CD4-positive, alpha-beta T cell (primary cell): ENCODE data around the gene BCL7B. TPM values are rescaled to one million over a fixed set of nuclear protein-coding genes. Genes with fewer than 3 reads are reported as not detected.

ENCODE experiments used
- ATAC-seq: fragments of 200-7000 bp; cut with Tn5 transposase; one replicate; pipeline ENCODE4 v1.10.0; 2022; ENCODE audit warnings: mild to moderate bottlenecking; ENCODE audit not compliant: poor library complexity
- CTCF ChIA-PET: fragments of 350-600 bp; sonication (Branson Sonifier 250); formaldehyde crosslinking; loops from one replicate; lab custom pipeline; 2021; ENCODE audit warnings: antibody characterized with exemption, inconsistent platforms; lab: Charles Lee
- POLR2A ChIA-PET: fragments of 350-600 bp; sonication (Branson Sonifier 250); formaldehyde crosslinking; loops from one replicate; lab custom pipeline; 2021; ENCODE audit warnings: antibody characterized with exemption, inconsistent platforms; lab: Charles Lee
- DNase-seq, 14 experiments: peaks; one replicate each; pipeline ENCODE4 v3.0.0-alpha.2; 2013 to 2020; ENCODE audit warnings: mixed read lengths in 2 of 14
- H3K27ac ChIP-seq, 2 donors: one replicate each; pipeline versions ENCODE4 v1.5.1 to v1.7.0; 2013; ENCODE audit warnings: low read length in 2 of 2, low read depth in 1 of 2, mild to moderate bottlenecking in 1 of 2
- H3K27me3 ChIP-seq, 2 experiments: 1 replicate in 1 of 2; 2 replicates in 1 of 2; pipeline versions ENCODE4 v1.6.1 to v1.7.0; 2013; ENCODE audit warnings: low read length in 2 of 2, control low read depth in 1 of 2, mild to moderate bottlenecking in 1 of 2, moderate library complexity in 1 of 2; ENCODE audit not compliant: insufficient read depth in 2 of 2, control insufficient read depth in 1 of 2
- H3K36me3 ChIP-seq: one replicate; pipeline ENCODE4 v1.6.1; 2013; ENCODE audit warnings: low read length, control low read depth; ENCODE audit not compliant: insufficient read depth
- H3K4me1 ChIP-seq: one replicate; pipeline ENCODE4 v1.6.1; 2013; ENCODE audit warnings: low read length, control low read depth; ENCODE audit not compliant: insufficient read depth
- H3K4me3 ChIP-seq: one replicate; pipeline ENCODE4 v1.5.1; 2013; ENCODE audit warnings: mild to moderate bottlenecking, low read length, moderate library complexity
- H3K9me3 ChIP-seq, 2 experiments: 1 replicate in 1 of 2; 2 replicates in 1 of 2; pipeline versions ENCODE4 v1.6.1 to v1.7.0; 2013; ENCODE audit warnings: low read length in 2 of 2, mild to moderate bottlenecking in 2 of 2, control low read depth in 1 of 2, moderate library complexity in 1 of 2; ENCODE audit not compliant: control insufficient read depth in 1 of 2, insufficient read depth in 1 of 2
- H3K27ac Mint-ChIP-seq: one replicate; pipeline ENCODE4 v1.8.0; 2020; ENCODE audit warnings: mixed read lengths
- H3K27me3 Mint-ChIP-seq: one replicate; pipeline ENCODE4 v1.8.0; 2021; ENCODE audit warnings: mixed read lengths
- H3K36me3 Mint-ChIP-seq: one replicate; pipeline ENCODE4 v1.8.0; 2021; ENCODE audit warnings: low read depth, mixed read lengths
- H3K4me1 Mint-ChIP-seq: one replicate; pipeline ENCODE4 v1.8.0; 2021; ENCODE audit warnings: low read depth, mixed read lengths
- H3K4me3 Mint-ChIP-seq: one replicate; pipeline ENCODE4 v1.8.0; 2020; ENCODE audit warnings: mild to moderate bottlenecking, mixed read lengths
- H3K9me3 Mint-ChIP-seq: one replicate; pipeline ENCODE4 v1.8.0; 2020; ENCODE audit warnings: mixed read lengths
- CTCF ChIP-seq: fragments of 200-600 bp; IDR thresholded peaks from one replicate; pipeline ENCODE4 v1.8.0; 2022; ENCODE audit warnings: antibody characterized with exemption, mild to moderate bottlenecking
- intact Hi-C, 2 experiments: fragments of 100-400 bp; cut with DNase I in 1 of 2; cut with micrococcal nuclease in 1 of 2; formaldehyde crosslinking; loops; one replicate each; pipeline versions ENCODE4 v1.15.1 to v1.9.0; 2023 to 2025; cut with DNase I, micrococcal nuclease
- total RNA-seq, 174 experiments: library from RNA in 2 of 174; stranded (reverse) in 2 of 174; gene quantifications; one replicate each; pipeline ENCODE4 v1.2.3 and lab custom pipeline; 2021 to 2026

Gene BCL7B
- total RNA-seq, 2 experiments from 2014 or later = 102 TPM

GRCh38 chr7:73572767-73573186 lies 15.3 kb upstream of the BCL7B start:
- POLR2A ChIA-PET = no interaction called here
- no peak for DNase-seq
- CTCF ChIA-PET = no interaction called here
- no peak for TF ChIP-seq CTCF
- Histone ChIP-seq H3K9me3 (no peaks in the 10 kb centered on the region), H3K4me1 (peaks cover 25% of the 10 kb centered on the region), H3K27ac (no peak overlapping the region), H3K36me3 (peaks cover 61% of the 10 kb centered on the region), H3K4me3 (no peak overlapping the region), H3K27me3 (no peaks in the 10 kb centered on the region)
- Mint-ChIP-seq H3K27me3 (no peaks in the 10 kb centered on the region), H3K9me3 (no peaks in the 10 kb centered on the region), H3K4me3 (no peak overlapping the region), H3K36me3 (peaks cover 68% of the 10 kb centered on the region), H3K4me1 (peaks cover 22% of the 10 kb centered on the region), H3K27ac (no peak overlapping the region)
- no peak for ATAC-seq
- intact Hi-C loops = no loop called here

GRCh38 chr7:73570977-73571376 lies 13.5 kb upstream of the BCL7B start:
- H3K27ac Mint-ChIP-seq = no peak overlapping the region

GRCh38 chr7:73570521-73570920 lies 13.0 kb upstream of the BCL7B start:
- DNase-seq (no peak), ATAC-seq (no peak)
- intact Hi-C loops = no loop called here
- POLR2A ChIA-PET = no interaction called here
- no peaks in the 10 kb centered on the region for H3K9me3 ChIP-seq
- Mint-ChIP-seq H3K9me3 (no peaks in the 10 kb centered on the region), H3K36me3 (peaks cover 65% of the 10 kb centered on the region), H3K4me3 (no peak overlapping the region), H3K27ac (no peak overlapping the region), H3K27me3 (no peaks in the 10 kb centered on the region), H3K4me1 (peaks cover 31% of the 10 kb centered on the region)
- no peaks in the 10 kb centered on the region for H3K27me3 ChIP-seq
- CTCF ChIA-PET = no interaction called here
- TF ChIP-seq CTCF = no peak
- peaks cover 61% of the 10 kb centered on the region for H3K36me3 ChIP-seq
- no peak overlapping the region for H3K27ac ChIP-seq
- H3K4me3 ChIP-seq = no peak overlapping the region
- H3K4me1 ChIP-seq = peaks cover 16% of the 10 kb centered on the region

More at GRCh38 chr7:73570977-73571376, 13.5 kb upstream of the BCL7B start:
- H3K4me1 ChIP-seq = peaks cover 16% of the 10 kb centered on the region
- H3K4me3 ChIP-seq = no peak overlapping the region
- H3K36me3 ChIP-seq = peaks cover 61% of the 10 kb centered on the region
- H3K9me3 ChIP-seq = no peaks in the 10 kb centered on the region
- H3K36me3 Mint-ChIP-seq = peaks cover 65% of the 10 kb centered on the region
- no peak for ATAC-seq
- no peak overlapping the region for H3K27ac ChIP-seq
- no peaks in the 10 kb centered on the region for H3K27me3 Mint-ChIP-seq
- H3K4me3 Mint-ChIP-seq = no peak overlapping the region
- POLR2A ChIA-PET = no interaction called here
- CTCF ChIA-PET = no interaction called here
- H3K27me3 ChIP-seq = no peaks in the 10 kb centered on the region
- no peak for TF ChIP-seq CTCF
- intact Hi-C loops = no loop called here
- peaks cover 26% of the 10 kb centered on the region for H3K4me1 Mint-ChIP-seq
- no peak for DNase-seq
- H3K9me3 Mint-ChIP-seq = no peaks in the 10 kb centered on the region
